ENCODE measurements around the gene DLST. TPM values are rescaled to one million over a fixed set of nuclear protein-coding genes. Genes with fewer than 3 reads are reported as not detected.

Gene DLST
- total RNA-seq, 1 donor from 2014 or later: 101 TPM

- no peaks in the 10 kb centered on the region for H3K36me3 Mint-ChIP-seq (ENCODE audit: unreplicated experiment)
- peaks cover 7% of the 10 kb centered on the region for H3K4me1 Mint-ChIP-seq (ENCODE audit: unreplicated experiment)
- no peaks in the 10 kb centered on the region for H3K9me3 Mint-ChIP-seq (ENCODE audit: unreplicated experiment)
- H3K4me3 Mint-ChIP-seq (ENCODE audit: unreplicated experiment): no peak overlapping the region
- no peak overlapping the region for H3K27ac Mint-ChIP-seq (ENCODE audit: unreplicated experiment)
- no peaks in the 10 kb centered on the region for H3K27me3 Mint-ChIP-seq (ENCODE audit: unreplicated experiment)
- no peak for DNase-seq (ENCODE audit: extremely low spot score, unreplicated experiment)
- TF ChIP-seq, protein P1, sequence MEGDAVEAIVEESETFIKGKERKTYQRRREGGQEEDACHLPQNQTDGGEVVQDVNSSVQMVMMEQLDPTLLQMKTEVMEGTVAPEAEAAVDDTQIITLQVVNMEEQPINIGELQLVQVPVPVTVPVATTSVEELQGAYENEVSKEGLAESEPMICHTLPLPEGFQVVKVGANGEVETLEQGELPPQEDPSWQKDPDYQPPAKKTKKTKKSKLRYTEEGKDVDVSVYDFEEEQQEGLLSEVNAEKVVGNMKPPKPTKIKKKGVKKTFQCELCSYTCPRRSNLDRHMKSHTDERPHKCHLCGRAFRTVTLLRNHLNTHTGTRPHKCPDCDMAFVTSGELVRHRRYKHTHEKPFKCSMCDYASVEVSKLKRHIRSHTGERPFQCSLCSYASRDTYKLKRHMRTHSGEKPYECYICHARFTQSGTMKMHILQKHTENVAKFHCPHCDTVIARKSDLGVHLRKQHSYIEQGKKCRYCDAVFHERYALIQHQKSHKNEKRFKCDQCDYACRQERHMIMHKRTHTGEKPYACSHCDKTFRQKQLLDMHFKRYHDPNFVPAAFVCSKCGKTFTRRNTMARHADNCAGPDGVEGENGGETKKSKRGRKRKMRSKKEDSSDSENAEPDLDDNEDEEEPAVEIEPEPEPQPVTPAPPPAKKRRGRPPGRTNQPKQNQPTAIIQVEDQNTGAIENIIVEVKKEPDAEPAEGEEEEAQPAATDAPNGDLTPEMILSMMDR (IDR thresholded peaks at IDR 0.05): no peak
These were observed 29.5 kb downstream of the DLST start for GRCh38 chr14:74911221-74911620.

- H3K4me1 Mint-ChIP-seq (ENCODE audit: unreplicated experiment): peaks cover 11% of the 10 kb centered on the region
- no peak overlapping the region for H3K4me3 Mint-ChIP-seq (ENCODE audit: unreplicated experiment)
- TF ChIP-seq, protein P1 (IDR thresholded peaks at IDR 0.05): no peak
- H3K27me3 Mint-ChIP-seq (ENCODE audit: unreplicated experiment): no peaks in the 10 kb centered on the region
- H3K27ac Mint-ChIP-seq (ENCODE audit: unreplicated experiment): no peak overlapping the region
- DNase-seq (ENCODE audit: extremely low spot score, unreplicated experiment): no peak
- H3K9me3 Mint-ChIP-seq (ENCODE audit: unreplicated experiment): no peaks in the 10 kb centered on the region
- no peaks in the 10 kb centered on the region for H3K36me3 Mint-ChIP-seq (ENCODE audit: unreplicated experiment)
These were observed 30.0 kb downstream of the DLST start for GRCh38 chr14:74911704-74912103.

DNA sequence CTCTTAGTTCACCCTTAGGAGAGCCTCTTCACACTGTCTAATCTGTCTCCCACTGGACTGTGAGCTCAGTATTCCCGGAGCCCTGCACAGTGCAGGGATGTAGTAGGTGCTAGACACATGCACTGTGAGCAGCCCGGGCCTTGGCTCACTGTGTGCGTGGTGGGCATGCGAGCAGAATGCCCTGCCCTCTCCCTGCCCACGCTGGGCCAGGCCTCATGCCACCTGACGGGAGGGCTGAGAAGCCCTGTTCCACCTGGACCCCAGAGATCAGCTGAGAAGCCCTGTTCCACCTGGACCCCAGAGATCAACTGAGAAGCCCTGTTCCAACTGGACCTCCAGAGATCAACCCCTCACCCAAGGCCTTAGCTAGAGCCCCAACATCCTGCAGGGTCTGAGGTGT, 30.4 kb downstream of the DLST start:
- H3K27ac Mint-ChIP-seq (ENCODE audit: unreplicated experiment): no peak overlapping the region
- H3K36me3 Mint-ChIP-seq (ENCODE audit: unreplicated experiment): no peaks in the 10 kb centered on the region
- TF ChIP-seq, protein P1 (IDR thresholded peaks at IDR 0.05): no peak
- DNase-seq (ENCODE audit: extremely low spot score, unreplicated experiment): no peak
- H3K4me3 Mint-ChIP-seq (ENCODE audit: unreplicated experiment): no peak overlapping the region
- H3K9me3 Mint-ChIP-seq (ENCODE audit: unreplicated experiment): no peaks in the 10 kb centered on the region
- no peaks in the 10 kb centered on the region for H3K27me3 Mint-ChIP-seq (ENCODE audit: unreplicated experiment)
- H3K4me1 Mint-ChIP-seq (ENCODE audit: unreplicated experiment): peaks cover 13% of the 10 kb centered on the region

DNA sequence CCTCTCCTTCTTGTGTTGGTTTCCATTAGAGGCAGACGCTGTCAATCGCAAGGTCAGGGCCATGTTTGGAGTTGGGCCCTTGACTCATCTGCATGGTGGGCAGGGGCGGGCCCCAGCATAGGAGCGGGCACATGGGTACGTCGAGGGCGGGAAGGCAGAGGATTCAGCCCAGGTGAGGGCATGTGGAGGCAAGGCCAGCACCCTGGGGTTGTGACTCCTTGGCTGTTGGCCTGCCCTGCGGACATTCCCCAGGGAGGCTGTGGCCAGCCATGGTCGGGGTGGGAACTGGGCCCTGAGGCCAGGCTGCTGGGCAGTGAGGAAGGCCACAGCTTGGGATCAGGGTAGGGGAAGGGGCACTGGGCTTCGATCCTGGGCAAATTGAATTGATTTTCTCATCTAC, 31.1 kb downstream of the DLST start:
- H3K4me3 Mint-ChIP-seq (ENCODE audit: unreplicated experiment): no peak overlapping the region
- no peaks in the 10 kb centered on the region for H3K9me3 Mint-ChIP-seq (ENCODE audit: unreplicated experiment)
- no peak overlapping the region for H3K27ac Mint-ChIP-seq (ENCODE audit: unreplicated experiment)
- no peaks in the 10 kb centered on the region for H3K36me3 Mint-ChIP-seq (ENCODE audit: unreplicated experiment)
- H3K27me3 Mint-ChIP-seq (ENCODE audit: unreplicated experiment): no peaks in the 10 kb centered on the region
- no peak for DNase-seq (ENCODE audit: extremely low spot score, unreplicated experiment)
- TF ChIP-seq, protein P1 (IDR thresholded peaks at IDR 0.05): no peak
- H3K4me1 Mint-ChIP-seq (ENCODE audit: unreplicated experiment): peaks cover 13% of the 10 kb centered on the region

- Mint-ChIP-seq H3K9me3 (ENCODE audit: unreplicated experiment) (no peaks in the 10 kb centered on the region), H3K4me1 (ENCODE audit: unreplicated experiment) (peaks cover 13% of the 10 kb centered on the region), H3K4me3 (ENCODE audit: unreplicated experiment) (no peak overlapping the region)
These were observed 31.7 kb downstream of the DLST start for GRCh38 chr14:74913393-74913910.

More at GRCh38 chr14:74913393-74913910, 31.7 kb downstream of the DLST start:
- Mint-ChIP-seq H3K27me3 (ENCODE audit: unreplicated experiment) (no peaks in the 10 kb centered on the region), H3K36me3 (ENCODE audit: unreplicated experiment) (no peaks in the 10 kb centered on the region), H3K27ac (ENCODE audit: unreplicated experiment) (no peak overlapping the region)
- no peak for DNase-seq (ENCODE audit: extremely low spot score, unreplicated experiment)
- TF ChIP-seq, protein P1 (IDR thresholded peaks at IDR 0.05): no peak
